Endothelial cell of umbilical vein (primary cell): Measurements from ENCODE around the gene BARD1. TPM values are rescaled to one million over a fixed set of nuclear protein-coding genes. Genes with fewer than 3 reads are reported as not detected.

Experiments
- BruUV-seq: library from RNA; stranded (reverse); fragments of 400-500 nt; replicated peaks from 2 replicates; lab custom pipeline; 2021; lab: Mats Ljungman, UMichigan
- CTCF ChIA-PET: fragments of 300-600, 350-600 bp; sonication (Branson Sonifier 250); formaldehyde crosslinking; loops from one replicate; lab custom pipeline; 2021; ENCODE audit warnings: antibody characterized with exemption, inconsistent platforms; lab: Charles Lee
- POLR2A ChIA-PET: fragments of 300-600, 350-600 bp; sonication (Branson Sonifier 250); formaldehyde crosslinking; loops from one replicate; lab custom pipeline; 2021; ENCODE audit warnings: antibody characterized with exemption, inconsistent platforms; lab: Charles Lee
- DNase-seq: peaks from one replicate; pipeline ENCODE4 v3.0.0-alpha.2; 2011; ENCODE audit warnings: low read depth, low spot score
- FAIRE-seq: peaks from 2 replicates; lab custom pipeline; 2011; peaks lifted over from hg19 to GRCh38; lab: Jason Lieb, UNC
- H2AFZ ChIP-seq: 2 replicates; pipeline ENCODE4 v1.6.0; 2012; ENCODE audit warnings: low read depth, low read length, control low read depth, inconsistent platforms
- H3K27ac ChIP-seq: 2 replicates; pipeline ENCODE4 v1.5.1; 2011; ENCODE audit warnings: low read depth, mild to moderate bottlenecking, control low read depth, low read length, moderate library complexity; ENCODE audit not compliant: insufficient read depth
- H3K27me3 ChIP-seq, 2 experiments: 2 replicates each; pipeline versions ENCODE4 v1.6.0 to v1.6.1; 2011; ENCODE audit warnings: low read length in 2 of 2, mixed read lengths in 1 of 2; ENCODE audit not compliant: control insufficient read depth in 2 of 2, insufficient read depth in 2 of 2
- H3K36me3 ChIP-seq, 2 experiments: 2 replicates in 1 of 2; 3 replicates in 1 of 2; pipeline ENCODE4 v1.5.1; 2011; ENCODE audit warnings: low read length in 2 of 2, mild to moderate bottlenecking in 1 of 2, moderate library complexity in 1 of 2; ENCODE audit not compliant: control insufficient read depth in 2 of 2, insufficient read depth in 2 of 2; ENCODE audit errors: extremely low read depth in 1 of 2
- H3K4me1 ChIP-seq: 3 replicates; pipeline ENCODE4 v1.5.1; 2011; ENCODE audit warnings: mild to moderate bottlenecking, low read length; ENCODE audit not compliant: control insufficient read depth, insufficient read depth; ENCODE audit errors: extremely low read depth
- H3K4me2 ChIP-seq: 2 replicates; pipeline ENCODE4 v1.6.1; 2011; ENCODE audit warnings: low read length, control low read depth, mixed read lengths; ENCODE audit not compliant: insufficient read depth
- H3K4me3 ChIP-seq, 3 experiments: fragments of 200-600 bp in 1 of 3; sonication (generic), shearing (Covaris generic) in 1 of 3; replicated peaks in 1 of 3; 2 replicates each; pipeline ENCODE4 v1.5.1; 2011 to 2016; ENCODE audit warnings: control low read depth in 3 of 3, low read length in 3 of 3, mild to moderate bottlenecking in 2 of 3, inconsistent platforms in 1 of 3, low read depth in 1 of 3, moderate library complexity in 1 of 3; ENCODE audit not compliant: insufficient read depth in 1 of 3
- H3K79me2 ChIP-seq: 2 replicates; pipeline ENCODE4 v1.6.0; 2012; ENCODE audit warnings: low read length, inconsistent platforms; ENCODE audit not compliant: control insufficient read depth, insufficient read depth
- H3K9ac ChIP-seq: replicated peaks from 2 replicates; pipeline ENCODE3; 2011; ENCODE audit warnings: low read length, control low read depth; ENCODE audit not compliant: insufficient read depth; ENCODE audit errors: extremely low read depth
- H3K9me1 ChIP-seq: replicated peaks from 3 replicates; pipeline ENCODE4 v1.6.0; 2011; ENCODE audit warnings: mild to moderate bottlenecking, low read length; ENCODE audit not compliant: control insufficient read depth, insufficient read depth; ENCODE audit errors: extremely low read depth
- H3K9me3 ChIP-seq: replicated peaks from 2 replicates; pipeline ENCODE4 v1.5.1; 2012; ENCODE audit warnings: low read length, inconsistent platforms; ENCODE audit not compliant: control insufficient read depth, insufficient read depth
- H4K20me1 ChIP-seq: replicated peaks from 2 replicates; pipeline ENCODE3; 2011; ENCODE audit warnings: mild to moderate bottlenecking, low read length; ENCODE audit not compliant: control insufficient read depth, insufficient read depth; ENCODE audit errors: extremely low read depth
- CTCF ChIP-seq, 2 donors: IDR thresholded peaks; 1 replicate in 1 of 2; 2 replicates in 1 of 2; pipeline ENCODE4 v1.5.1; 2011; ENCODE audit warnings: low read length in 2 of 2, mild to moderate bottlenecking in 2 of 2, moderate library complexity in 2 of 2, control low read depth in 1 of 2, inconsistent platforms in 1 of 2, low read depth in 1 of 2; ENCODE audit not compliant: insufficient read depth in 1 of 2; ENCODE audit errors: extremely low read depth in 1 of 2
- EZH2 ChIP-seq: IDR thresholded peaks from 2 replicates; pipeline ENCODE4 v1.6.1; 2012; ENCODE audit warnings: borderline replicate concordance, low read depth, mild to moderate bottlenecking, moderate library complexity, low read length, inconsistent platforms; ENCODE audit not compliant: severe bottlenecking
- FOS ChIP-seq: IDR thresholded peaks from 2 replicates; pipeline ENCODE4 v1.6.1; 2011; ENCODE audit warnings: mild to moderate bottlenecking, low read length, moderate library complexity, borderline replicate concordance; ENCODE audit not compliant: insufficient read depth
- GATA2 ChIP-seq: IDR thresholded peaks from 2 replicates; pipeline ENCODE4 v1.7.0; 2011; ENCODE audit warnings: low read depth, mild to moderate bottlenecking, moderate library complexity, mixed read lengths, low read length; ENCODE audit not compliant: insufficient read length, insufficient read depth
- JUN ChIP-seq: IDR thresholded peaks from 2 replicates; pipeline ENCODE4 v1.6.1; 2011; ENCODE audit warnings: borderline replicate concordance, low read depth; ENCODE audit not compliant: insufficient read length, insufficient read depth
- MYC ChIP-seq: IDR thresholded peaks from one replicate; pipeline ENCODE4 v1.6.1; 2011; ENCODE audit warnings: mild to moderate bottlenecking, low read depth, low read length
- POLR2A ChIP-seq: IDR thresholded peaks from 2 replicates; pipeline ENCODE4 v1.6.1; 2012; ENCODE audit warnings: low read depth, mild to moderate bottlenecking, control low read depth, low read length
- POLR2AphosphoS5 ChIP-seq: IDR thresholded peaks from 2 replicates; pipeline ENCODE4 v1.6.1; 2012; ENCODE audit warnings: low read depth, mild to moderate bottlenecking, control low read depth, low read length, moderate library complexity; ENCODE audit not compliant: insufficient read depth
- dilution Hi-C: fragments of 300-500 bp; cut with MboI; formaldehyde crosslinking; loops from one replicate; pipeline ENCODE4 v1.15.0; 2019; ENCODE audit warnings: low sequenced_read_pairs; ENCODE audit not compliant: extremely low pct_ligation_motif_present
- intact Hi-C: fragments of 100-400 bp; cut with micrococcal nuclease; formaldehyde crosslinking; loops from one replicate; pipeline ENCODE4 v1.10.0; 2022
- polyA plus RNA-seq, 4 experiments: library from polyadenylated mRNA; depleted of rRNA in 3 of 4; stranded (reverse) in 3 of 4; unstranded in 1 of 4; fragments of >200 nt; gene quantifications; 2 replicates each; pipeline versions ENCODE4 v1.2.1 to v1.2.3, GENCODE V29; 2011 to 2012; ENCODE audit warnings: missing spikeins in 1 of 4
- total RNA-seq: library from RNA; stranded (reverse); gene quantifications from 2 replicates; pipeline ENCODE4 v1.2.3, GENCODE V29; 2021
- TF ChIP-seq, protein P1 (sequence below): IDR thresholded peaks from 2 replicates; pipeline ENCODE4 v1.6.1; 2011; ENCODE audit not compliant: insufficient read depth, insufficient read length

BARD1 gene
- total and polyA plus RNA-seq, 2 donors (not counting 3 experiments of a cell fraction or from before 2014, with no cell fraction given), result 9.1 to 14.7 TPM

DNA sequence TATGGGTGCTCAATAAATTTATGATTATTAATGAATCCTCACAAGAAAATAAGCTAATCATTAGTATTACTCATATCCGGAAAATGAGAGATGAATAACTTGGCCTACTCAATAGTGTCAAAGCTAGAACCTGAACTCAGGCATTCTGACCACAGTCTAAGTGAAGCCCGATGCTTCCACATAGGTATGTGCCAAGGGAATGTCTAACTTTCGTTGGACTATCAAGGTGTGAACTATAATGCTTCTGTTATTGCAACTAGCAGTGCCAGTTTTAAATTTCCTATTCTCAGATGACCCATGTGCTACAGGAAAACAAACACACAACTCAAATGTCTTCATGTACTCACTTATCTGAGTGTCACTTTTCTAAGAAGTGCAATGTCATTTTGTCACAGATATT, 1.8 kb downstream of the BARD1 start:
- Histone ChIP-seq H2AFZ (no peak overlapping the region), H4K20me1 (no peaks in the 10 kb centered on the region), H3K9me3 (no peaks in the 10 kb centered on the region), H3K79me2 (peaks cover 55% of the 10 kb centered on the region), H3K36me3 (no peaks in the 10 kb centered on the region), H3K9me1 (no peaks in the 10 kb centered on the region), H3K27ac (peak overlapping the region; percentile 5), H3K4me2 (peak overlapping the region; percentile 74), H3K27me3 (no peaks in the 10 kb centered on the region), H3K4me3 (peak overlapping the region; percentile 62 to 85 (median 71)), H3K4me1 (peaks cover 30% of the 10 kb centered on the region), H3K9ac (peak overlapping the region; percentile 91)
- TF ChIP-seq, protein P1, sequence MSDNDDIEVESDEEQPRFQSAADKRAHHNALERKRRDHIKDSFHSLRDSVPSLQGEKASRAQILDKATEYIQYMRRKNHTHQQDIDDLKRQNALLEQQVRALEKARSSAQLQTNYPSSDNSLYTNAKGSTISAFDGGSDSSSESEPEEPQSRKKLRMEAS, result no peak
- TF ChIP-seq JUN, result peak; percentile 17
- peak; percentile 44 for TF ChIP-seq FOS
- DNase-seq (peak; percentile 38), FAIRE-seq (no peak)
- ChIA-PET POLR2A (no interaction called here), CTCF (interaction anchor here (0.6 to 1.6 kb wide), 4 partner anchors 20 to 1223 kb away, joined by 3 read pairs; no protein-coding TSS in a partner anchor)
- no TSS peak for BruUV-seq
- dilution Hi-C loops (no loop called here), intact Hi-C loops (loop anchor here (5.0 to 10.0 kb wide), 3 partner anchors 75 to 1525 kb away; partner anchors contain the start of gene SPAG16)

GRCh38 chr2:214801768-214802397, 7.6 kb downstream of the BARD1 start:
- Histone ChIP-seq H3K4me2 (no peak overlapping the region), H3K9ac (no peak overlapping the region), H3K36me3 (no peaks in the 10 kb centered on the region), H3K27me3 (no peaks in the 10 kb centered on the region), H2AFZ (no peak overlapping the region), H3K4me1 (peaks cover 14% of the 10 kb centered on the region), H3K9me3 (no peaks in the 10 kb centered on the region), H3K79me2 (peaks cover 82% of the 10 kb centered on the region), H3K4me3 (no peak overlapping the region), H3K9me1 (peaks cover 2% of the 10 kb centered on the region), H3K27ac (no peak overlapping the region), H4K20me1 (peaks cover 3% of the 10 kb centered on the region)
- no peak for TF ChIP-seq POLR2A
- no peak for TF ChIP-seq POLR2AphosphoS5
- no peak for TF ChIP-seq FOS
- TF ChIP-seq JUN, result no peak
- TF ChIP-seq EZH2, result no peak
- TF ChIP-seq CTCF (IDR thresholded peaks at IDR 0.05; ENCODE audit: extremely low read depth in 1 of 2, insufficient read depth in 1 of 2, low read depth in 1 of 2, low read length in 2 of 2), result no peak
- no peak for TF ChIP-seq MYC
- TF ChIP-seq GATA2, result no peak
- TF ChIP-seq, protein P1, result no peak
- POLR2A ChIA-PET, result no interaction called here
- intact Hi-C loops (loop anchor here (10.0 kb wide), 1 partner anchor 1133 kb away; no protein-coding TSS in a partner anchor), dilution Hi-C loops (no loop called here)
- BruUV-seq, result no TSS peak
- FAIRE-seq (no peak), DNase-seq (no peak)
- CTCF ChIA-PET, result no interaction called here
